ENCODE measurements around the gene EXT2.

- no peak for TF ChIP-seq CTCF (IDR thresholded peaks at IDR 0.05)
- no peak for TF ChIP-seq POLR2A (IDR thresholded peaks at IDR 0.05)
Measured at GRCh38 chr11:44290208-44290607, 194.7 kb downstream of the EXT2 start.
